GM21717 (cell line): Measurements from ENCODE around the gene POU6F2.
"Not testable (repeated sequence)": the region's sequence is repeated elsewhere in the genome, so short reads cannot be mapped to it uniquely, and the experiment has no call there.

ENCODE experiments used
- ATAC-seq: cut with Tn5 transposase; IDR thresholded peaks from one replicate; pipeline ENCODE4 v1.9.1; 2021; ENCODE audit warnings: mild to moderate bottlenecking, moderate library complexity; ENCODE audit not compliant: unreplicated experiment

POU6F2 gene

DNA sequence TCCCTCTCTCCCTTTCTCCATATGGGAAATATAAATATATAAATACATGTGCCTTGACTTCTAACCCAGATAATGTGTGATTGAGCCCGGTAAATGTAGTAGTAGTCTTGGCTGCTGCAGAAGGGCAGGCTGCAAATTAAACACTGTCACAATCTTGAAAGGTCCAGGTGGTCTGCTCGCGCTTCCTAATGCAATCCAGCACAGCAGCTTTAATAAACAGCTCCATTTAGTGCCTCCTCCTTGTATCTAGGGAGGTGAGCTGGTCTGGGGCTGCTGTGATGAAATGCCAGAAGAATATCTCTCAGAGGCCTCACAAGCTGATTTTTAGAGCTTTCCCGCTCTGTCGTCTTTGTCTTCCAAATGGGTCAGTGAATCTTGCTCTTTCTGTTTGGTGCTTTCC lies 782 bp downstream of the POU6F2 start:
- no peak for ATAC-seq

DNA sequence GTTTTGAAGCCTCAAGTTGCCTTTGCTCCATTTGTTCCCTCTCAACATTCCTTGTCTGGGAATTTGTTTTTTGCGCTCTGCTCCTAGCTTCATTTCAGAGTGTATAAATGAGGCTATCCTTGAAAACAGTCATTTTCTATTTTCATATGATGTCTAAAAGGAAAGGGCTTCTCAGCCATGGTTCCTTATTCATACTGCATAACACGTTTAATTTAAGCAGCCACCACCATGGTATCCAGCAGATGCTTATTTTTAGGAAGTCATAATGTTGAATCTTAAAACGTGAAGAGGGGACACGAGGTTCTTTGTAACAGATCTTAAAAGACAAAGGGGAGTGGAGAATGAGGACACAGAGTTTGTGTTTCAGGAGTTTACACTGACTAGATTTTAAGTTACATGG lies 14.5 kb downstream of the POU6F2 start:
- no peak for ATAC-seq

DNA sequence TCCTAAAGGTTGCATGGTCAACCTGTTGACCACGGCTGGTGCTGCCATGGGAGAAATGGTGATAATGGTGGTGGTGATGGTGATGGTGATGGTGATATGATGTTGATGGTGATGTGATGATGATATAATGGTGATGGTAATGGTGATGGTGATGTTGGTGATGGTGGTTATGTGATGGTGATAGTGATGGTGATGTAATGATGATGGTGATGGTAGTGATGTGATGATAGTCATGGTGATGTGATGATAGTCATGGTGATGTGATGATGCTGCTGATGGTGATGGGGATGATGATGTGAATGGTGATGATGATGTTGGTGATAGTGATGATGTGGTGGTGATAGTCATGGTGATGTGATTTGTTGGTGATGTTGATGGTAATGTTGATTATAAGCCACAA lies 23.9 kb downstream of the POU6F2 start:
- ATAC-seq, result no peak

DNA sequence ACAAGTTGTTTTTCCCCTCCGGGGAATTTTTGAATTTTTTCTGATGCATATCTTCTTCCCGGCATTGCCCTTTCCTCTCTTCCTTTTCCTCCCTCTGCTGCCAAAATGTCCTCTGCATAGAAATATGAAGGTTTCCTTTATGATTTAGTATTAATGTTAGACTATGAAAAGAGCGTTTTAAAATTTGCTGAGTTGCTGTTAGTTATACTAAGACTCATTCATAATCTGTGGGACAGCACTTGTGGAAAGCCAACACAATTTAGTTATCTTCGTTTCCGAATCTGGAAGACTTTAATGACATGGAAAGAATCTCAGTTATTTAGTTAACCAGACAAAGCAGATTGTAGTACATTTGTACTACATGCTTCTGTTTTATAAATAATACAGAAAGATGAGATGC lies 25.0 kb downstream of the POU6F2 start:
- no peak for ATAC-seq

DNA sequence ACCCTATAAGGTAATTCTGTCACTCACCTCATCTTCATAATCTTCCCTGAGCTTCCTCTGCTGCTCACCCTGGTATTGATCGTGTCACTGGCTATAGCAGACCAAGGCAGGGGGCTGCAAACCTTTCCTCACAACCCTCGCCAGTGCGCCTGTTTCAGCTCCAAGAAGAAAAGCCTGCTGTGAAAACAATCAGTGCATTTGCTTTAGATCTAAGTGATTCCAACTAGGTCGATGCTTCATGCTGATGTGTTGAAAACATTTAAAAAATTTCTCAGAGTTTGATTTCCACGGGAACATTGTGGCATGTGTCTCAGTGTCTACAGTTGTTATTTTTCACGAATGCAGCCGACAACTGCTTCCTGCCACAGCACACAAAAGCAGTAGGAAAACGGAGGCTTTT lies 27.3 kb downstream of the POU6F2 start:
- ATAC-seq, result no peak

DNA sequence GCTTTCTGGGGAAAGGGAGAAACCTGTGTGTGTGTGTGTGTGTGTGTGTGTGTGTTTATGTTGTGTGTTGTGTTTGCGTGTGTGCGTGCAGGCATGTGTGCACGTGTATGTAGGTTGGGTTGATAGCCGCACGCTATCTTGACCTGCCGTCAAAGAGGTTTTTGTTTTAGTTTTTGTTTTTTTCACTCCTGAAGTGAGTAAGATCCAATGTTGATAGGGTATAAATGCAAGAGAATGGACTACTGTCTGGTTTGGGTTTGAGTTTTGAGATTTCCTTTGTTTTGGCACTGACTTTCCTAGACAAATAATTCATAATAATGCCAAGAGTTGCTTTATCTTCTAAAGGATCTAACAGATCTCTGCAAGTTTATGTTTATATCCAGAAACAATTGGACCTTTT lies 27.8 kb downstream of the POU6F2 start:
- ATAC-seq, result no peak

DNA sequence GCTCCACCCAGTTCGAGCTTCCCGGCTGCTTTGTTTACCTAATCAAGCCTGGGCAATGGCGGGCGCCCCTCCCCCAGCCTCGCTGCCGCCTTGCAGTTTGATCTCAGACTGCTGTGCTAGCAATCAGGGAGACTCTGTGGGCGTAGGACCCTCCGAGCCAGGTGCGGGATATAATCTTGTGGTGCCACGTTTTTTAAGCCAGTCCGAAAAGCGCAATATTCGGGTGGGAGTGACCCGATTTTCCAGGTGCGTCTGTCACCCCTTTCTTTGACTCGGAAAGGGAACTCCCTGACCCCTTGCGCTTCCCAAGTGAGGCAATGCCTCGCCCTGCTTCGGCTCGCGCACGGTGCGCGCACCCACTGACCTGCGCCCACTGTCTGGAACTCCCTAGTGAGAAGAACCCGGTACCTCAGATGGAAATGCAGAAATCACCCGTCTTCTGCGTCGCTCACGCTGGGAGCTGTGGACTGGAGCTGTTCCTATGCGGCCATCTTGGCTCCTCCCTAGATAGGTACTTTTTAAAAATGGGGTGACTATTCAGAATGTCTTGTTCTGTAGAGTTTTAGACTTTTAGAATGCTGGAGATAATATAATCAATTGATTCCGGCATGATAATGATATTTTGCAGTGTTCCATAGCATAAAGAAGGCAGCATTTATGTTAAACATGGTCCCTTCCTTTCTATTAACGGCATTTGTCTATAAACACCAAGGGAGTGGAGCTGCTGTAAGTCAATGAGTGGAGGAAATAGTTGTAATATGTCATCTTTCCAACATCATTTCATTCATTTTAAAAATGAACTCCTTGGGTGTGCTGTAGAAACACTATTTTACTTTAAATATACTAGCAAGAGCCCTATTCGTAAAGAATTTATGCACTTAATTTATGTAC lies 35.6 kb downstream of the POU6F2 start:
- not testable (repeated sequence) for ATAC-seq

DNA sequence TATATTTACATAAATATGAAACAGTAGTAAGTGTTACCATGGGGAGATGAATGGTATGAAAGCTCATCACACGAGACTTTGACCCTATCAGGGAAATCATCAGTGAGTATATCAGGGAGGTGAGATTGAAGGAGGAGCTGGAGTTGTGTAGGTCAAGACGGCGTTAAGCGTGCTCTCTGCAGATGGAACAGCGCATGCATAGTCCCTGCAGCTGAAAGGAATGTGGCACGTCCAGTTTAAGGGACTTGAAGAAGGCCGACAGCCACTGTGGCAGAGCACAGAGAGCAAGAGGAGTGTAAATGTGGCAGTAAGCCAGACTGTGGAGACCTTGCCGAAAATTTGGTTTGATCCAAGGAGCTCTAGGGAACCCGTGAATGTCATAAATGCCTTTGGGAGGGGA lies 38.9 kb downstream of the POU6F2 start:
- ATAC-seq, result no peak

DNA sequence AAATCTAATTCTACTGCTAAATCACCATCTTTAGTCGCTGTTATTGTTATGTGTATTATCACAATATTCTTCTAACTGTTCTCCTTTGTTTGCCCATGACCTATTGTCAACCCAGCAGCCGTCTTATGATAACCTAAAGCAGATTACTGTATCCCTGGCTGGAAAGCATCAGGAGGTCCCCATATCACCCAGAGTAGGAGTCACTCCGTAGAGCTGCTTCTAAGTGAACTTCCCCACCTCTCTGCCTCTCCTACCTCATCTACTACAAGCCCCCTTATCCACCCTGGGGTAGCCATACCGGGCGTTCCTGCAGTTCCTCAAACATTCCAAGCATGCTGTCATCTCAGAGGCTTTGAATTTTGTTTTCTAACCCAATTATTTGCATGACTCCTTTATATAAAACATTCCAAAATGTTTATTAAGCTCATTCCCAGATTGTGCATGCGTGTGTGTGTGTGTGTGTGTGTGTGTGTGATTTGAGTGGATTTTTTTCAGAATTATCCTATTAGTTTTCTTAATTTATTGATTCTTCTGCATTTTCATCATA lies 39.7 kb downstream of the POU6F2 start:
- no peak for ATAC-seq

DNA sequence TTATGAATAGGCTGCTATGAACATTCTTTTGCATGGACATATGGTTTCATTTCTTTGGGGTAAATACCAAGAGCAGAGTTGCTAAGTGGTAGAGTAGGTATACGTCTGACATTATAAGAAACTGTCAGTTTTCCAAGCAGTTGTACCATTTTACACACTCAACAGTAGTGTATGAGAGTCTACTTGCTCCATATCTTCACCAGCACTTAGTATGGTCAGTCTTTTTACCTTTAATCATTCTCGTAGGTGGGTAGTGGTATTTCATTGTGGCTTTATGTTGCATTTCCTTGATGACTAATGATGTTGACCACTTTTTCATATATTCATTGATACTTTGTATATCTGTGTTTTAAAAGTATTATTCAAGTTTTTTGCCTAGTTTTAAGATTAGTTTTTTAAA lies 45.1 kb downstream of the POU6F2 start:
- ATAC-seq, result no peak

DNA sequence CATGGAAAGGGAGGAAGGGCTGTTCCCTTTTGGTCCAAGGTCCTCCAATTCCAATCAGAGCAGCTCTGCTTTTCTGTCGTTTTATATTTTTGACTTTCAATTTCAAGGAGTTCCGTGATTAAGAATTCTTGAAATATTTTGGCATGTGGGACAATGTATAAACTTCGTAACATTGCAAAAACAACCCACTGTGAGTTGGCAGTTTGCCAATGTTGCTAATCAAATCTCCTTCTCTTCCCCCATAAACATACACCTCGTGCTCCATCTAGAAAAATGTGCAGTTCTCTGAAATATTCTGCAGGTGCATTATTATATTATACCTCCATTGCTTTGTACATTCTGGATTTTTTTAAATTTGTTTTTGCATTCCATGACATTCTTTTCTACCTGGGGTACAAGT lies 49.8 kb downstream of the POU6F2 start:
- no peak for ATAC-seq

DNA sequence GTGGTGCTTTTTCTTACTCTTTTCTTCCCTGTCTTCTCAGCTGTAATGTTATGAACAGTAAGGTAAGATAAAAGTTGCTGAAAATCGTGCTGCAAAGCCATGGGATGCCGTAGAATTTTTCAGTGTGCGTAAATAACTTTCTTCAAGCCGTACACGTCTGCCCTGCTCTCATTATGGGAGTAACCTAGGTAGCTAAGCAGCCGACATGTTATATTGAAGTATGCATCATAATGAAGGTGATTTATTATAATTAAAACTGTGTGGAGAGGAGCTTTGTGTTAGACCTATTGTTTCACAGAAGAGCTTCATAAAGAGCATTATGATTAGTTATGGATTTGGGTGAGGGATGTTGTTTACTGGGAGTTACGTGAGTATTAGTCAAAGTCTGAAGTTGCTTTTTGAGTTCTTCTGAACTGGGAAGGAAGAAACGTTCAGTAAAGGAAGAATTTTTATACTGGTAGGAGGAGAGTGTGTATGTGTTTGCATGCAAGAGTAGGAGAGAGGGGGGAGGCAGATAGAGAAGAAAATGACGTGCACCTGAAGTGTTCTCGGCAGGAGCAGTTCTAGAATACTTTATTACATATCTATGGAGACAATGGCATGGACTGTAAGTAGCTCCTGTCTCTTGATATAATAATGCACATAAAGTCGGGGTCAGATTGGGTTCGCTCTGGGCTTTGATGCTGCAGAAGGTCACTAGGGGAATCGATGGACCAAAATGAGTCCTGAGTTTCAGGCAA lies 56.3 kb downstream of the POU6F2 start:
- ATAC-seq, result no peak

DNA sequence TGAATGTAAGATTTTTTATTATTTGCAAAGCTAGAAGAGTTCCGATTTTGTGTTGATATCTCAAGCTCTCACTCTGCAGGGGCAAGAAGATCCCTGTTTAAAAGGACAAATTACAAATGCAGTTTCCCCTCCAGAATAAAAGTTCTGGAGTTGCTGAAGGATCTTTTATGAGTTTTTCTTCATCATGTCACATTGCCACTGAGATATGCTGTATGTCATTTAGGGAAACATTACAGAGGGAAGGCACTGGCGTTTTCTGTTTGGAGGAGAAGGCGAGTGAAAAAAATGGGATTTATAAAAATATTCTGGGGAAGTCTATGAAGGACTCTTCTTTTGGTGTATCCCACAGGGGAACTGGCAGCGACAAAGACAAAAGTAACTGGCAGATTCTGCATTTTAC lies 57.4 kb downstream of the POU6F2 start:
- no peak for ATAC-seq

DNA sequence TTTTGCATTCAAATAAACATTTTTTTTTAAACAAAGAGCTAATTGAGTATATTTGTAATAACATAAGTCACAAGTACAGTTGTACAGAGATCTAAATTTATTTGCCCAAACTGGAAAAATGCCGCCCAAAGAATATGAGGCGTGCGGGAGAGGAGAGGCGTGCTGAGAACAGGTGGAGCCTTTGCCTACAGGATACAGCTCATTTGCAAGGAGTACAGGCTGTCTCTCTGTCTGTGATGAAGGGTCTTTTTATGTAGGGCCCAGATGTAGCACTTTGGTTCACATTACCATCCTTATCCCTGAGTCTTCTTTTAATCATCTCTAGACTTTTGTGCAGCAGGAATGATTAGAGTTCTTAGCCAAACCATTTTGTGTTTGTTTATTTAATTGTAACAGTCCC lies 58.2 kb downstream of the POU6F2 start:
- no peak for ATAC-seq

DNA sequence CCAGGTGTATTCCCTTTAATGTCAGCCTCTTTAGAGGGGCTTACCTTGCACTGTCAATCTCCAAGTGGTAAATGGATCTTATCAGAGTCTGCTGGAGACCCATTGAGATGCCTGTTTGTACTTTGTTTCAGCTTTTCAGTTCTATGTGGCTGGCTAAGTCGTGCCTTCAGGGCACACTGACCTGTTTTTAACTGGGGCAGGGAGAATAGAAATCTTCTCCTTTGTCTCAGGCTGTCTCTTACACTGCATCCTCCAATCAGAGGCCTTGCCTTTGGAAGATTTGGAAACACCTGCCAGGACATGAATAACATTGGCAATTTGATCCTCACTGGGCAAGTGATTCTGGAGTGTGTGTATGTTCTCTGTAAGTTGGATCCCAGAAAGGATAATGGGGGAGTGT lies 65.0 kb downstream of the POU6F2 start:
- no peak for ATAC-seq

DNA sequence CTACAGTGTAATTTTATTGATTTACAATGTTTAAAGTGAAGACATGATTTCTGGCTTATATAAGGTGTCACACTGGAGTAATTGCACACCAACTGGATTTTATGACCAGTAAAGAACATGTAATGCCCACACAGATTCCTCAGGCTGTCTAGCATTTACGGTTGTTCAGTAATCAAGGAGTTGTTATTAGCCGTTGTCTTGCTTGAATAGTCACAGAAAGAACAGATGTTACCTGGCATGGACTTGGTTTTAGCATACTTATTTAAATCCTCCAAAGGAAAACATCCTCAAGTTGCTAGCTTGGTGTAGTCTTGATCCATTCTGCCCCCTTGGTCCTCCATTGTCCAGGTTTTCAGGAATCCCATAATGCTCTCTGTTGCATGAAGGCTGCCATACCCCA lies 65.8 kb downstream of the POU6F2 start:
- ATAC-seq, result no peak

DNA sequence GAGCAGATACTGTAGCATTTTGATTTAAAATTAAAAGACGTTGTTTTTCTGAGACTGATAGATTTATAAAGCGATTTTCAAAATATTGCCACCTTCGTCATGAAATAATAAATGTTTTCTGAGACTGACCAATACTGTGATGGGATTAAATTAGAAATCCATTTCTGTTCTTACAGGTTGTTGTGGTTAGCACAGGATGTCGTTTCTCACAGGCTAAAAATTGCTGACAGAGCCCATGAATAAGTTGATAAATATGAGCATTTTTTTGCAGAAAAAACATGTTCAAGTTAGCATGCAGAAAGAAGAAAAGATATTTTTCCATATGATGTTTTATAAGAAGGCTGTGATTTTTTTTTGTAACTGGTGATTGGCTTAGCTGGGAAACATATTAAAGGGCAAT lies 66.8 kb downstream of the POU6F2 start:
- no peak for ATAC-seq

DNA sequence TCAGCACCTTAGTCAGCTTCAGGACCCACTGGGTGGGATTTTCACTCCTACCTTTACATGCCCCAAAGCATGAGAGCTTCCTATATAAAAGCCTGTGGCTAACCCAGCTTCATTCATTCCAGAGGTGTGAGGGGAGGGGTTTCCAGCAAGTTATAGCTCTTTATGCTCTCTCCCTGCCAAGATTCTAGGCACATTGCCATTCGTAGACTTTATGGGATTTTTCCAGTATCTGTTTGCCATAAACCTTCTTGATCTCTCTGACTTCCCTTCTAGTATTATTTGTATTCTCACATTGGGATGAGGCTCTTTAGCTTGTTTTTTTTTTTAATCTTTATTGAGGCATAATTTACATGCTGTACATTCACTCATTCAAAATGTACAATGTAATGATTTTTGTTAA lies 67.5 kb downstream of the POU6F2 start:
- no peak for ATAC-seq

DNA sequence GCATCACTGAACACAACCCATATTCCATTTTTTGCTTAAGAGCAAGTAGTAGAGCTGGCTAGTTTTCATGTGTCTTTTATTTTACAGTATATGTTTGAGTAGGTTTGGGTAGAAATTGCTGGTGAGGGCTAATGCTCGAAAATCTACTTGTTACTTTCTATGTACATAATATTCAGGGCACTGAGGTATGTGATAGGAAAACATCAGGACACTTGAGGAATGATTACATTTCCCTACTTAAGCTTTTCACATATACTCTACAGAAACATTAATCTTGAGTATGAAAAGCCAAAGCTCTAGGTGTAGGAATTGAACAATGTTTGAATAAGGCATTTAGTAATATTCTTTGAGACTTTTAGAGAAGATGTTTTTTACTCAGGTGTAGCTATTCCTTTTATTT lies 73.6 kb downstream of the POU6F2 start:
- ATAC-seq, result no peak

DNA sequence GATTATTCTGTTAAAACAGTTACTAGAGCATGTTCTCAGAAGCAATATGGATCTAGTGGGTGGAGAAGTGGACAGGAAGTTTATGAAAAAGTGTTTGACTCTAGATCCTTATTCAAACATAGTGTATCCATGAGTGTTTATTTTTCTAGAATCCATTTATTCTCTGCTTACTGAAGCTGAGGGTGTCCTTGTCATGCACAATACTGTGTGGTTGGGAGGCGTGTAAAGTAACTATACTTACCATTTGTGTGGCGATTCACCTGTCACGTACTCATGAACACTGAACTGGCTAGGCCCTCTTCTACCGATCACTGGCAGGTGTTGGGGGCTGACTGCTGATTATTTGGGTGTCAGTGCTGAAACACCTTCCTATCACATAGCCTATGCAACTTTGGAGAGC lies 74.0 kb downstream of the POU6F2 start:
- no peak for ATAC-seq

DNA sequence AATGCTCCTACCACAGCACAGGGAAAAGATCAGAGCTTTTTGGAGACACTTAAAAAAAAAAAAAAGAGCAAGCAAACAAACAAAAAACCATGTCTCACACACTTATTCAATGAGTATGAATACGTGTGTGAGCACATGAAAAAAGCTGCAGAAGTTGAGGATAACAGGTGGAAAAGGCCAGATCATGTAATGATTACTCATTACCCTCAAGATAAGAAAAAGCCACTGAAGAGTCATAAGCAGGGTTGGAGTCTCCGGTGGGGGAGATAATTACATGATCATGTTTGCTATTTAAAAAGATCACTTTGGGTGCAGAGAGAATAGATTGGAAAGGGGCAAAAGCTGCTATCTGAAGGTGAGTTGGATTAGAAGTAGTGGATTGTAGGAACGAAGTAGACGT lies 77.0 kb downstream of the POU6F2 start:
- no peak for ATAC-seq

DNA sequence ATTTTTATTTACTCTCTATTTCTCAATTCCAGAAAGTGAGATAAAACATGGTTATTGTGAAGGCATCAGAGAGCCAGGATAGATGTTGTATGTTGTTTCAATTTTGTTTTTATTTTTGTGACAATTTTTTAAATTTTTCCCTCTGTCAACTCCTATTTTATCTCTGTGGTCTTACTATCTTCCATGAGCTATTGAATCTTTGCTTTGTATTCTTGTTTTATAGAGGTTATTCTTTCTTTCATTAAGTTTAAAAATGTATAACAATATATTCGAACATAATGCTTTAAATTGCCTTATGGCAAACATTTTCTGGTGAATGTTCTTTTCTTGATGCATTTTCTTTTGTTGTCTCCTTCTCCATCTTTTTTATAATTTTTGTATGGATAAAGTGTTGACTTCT lies 78.4 kb downstream of the POU6F2 start:
- no peak for ATAC-seq
